ENCODE measurements around the gene CREB3L2.
"Not testable (repeated sequence)": the region's sequence is repeated elsewhere in the genome, so short reads cannot be mapped to it uniquely, and the experiment has no call there.

The CREB3L2 gene

GRCh38 chr7:137986252-137987017, 15.5 kb downstream of the CREB3L2 start:
- H3K4me3 ChIP-seq (ENCODE audit: low read depth, low read length): no peak overlapping the region
- TF ChIP-seq CTCF (IDR thresholded peaks at IDR 0.05; ENCODE audit: control insufficient read depth, extremely low read depth, insufficient read depth): no peak
- DNase-seq (ENCODE audit: low read depth): no peak

- no peak overlapping the region for H3K4me3 ChIP-seq (ENCODE audit: low read depth, low read length)
- no peak for TF ChIP-seq CTCF (IDR thresholded peaks at IDR 0.05; ENCODE audit: control insufficient read depth, extremely low read depth, insufficient read depth)
- DNase-seq (ENCODE audit: low read depth): no peak
Measured at GRCh38 chr7:137985897-137986251, 16.0 kb downstream of the CREB3L2 start.

- TF ChIP-seq CTCF (IDR thresholded peaks at IDR 0.05; ENCODE audit: control insufficient read depth, extremely low read depth, insufficient read depth): no peak
- H3K4me3 ChIP-seq (ENCODE audit: low read depth, low read length): no peak overlapping the region
- DNase-seq (ENCODE audit: low read depth): no peak
Measured at GRCh38 chr7:137985253-137985896, 16.5 kb downstream of the CREB3L2 start.

GRCh38 chr7:137984181-137985041, 17.5 kb downstream of the CREB3L2 start:
- no peak for TF ChIP-seq CTCF (IDR thresholded peaks at IDR 0.05; ENCODE audit: control insufficient read depth, extremely low read depth, insufficient read depth)
- DNase-seq (ENCODE audit: low read depth): no peak
- H3K4me3 ChIP-seq (ENCODE audit: low read depth, low read length): no peak overlapping the region

- DNase-seq (ENCODE audit: low read depth): no peak
- H3K4me3 ChIP-seq (ENCODE audit: low read depth, low read length): no peak overlapping the region
- no peak for TF ChIP-seq CTCF (IDR thresholded peaks at IDR 0.05; ENCODE audit: control insufficient read depth, extremely low read depth, insufficient read depth)
Measured at GRCh38 chr7:137983323-137984008, 18.4 kb downstream of the CREB3L2 start.

GRCh38 chr7:137982394-137982793, 19.5 kb downstream of the CREB3L2 start:
- DNase-seq (ENCODE audit: low read depth): not testable (repeated sequence)

GRCh38 chr7:137981668-137982067, 20.2 kb downstream of the CREB3L2 start:
- TF ChIP-seq CTCF (IDR thresholded peaks at IDR 0.05; ENCODE audit: control insufficient read depth, extremely low read depth, insufficient read depth): no peak
- no peak for DNase-seq (ENCODE audit: low read depth)
- no peak overlapping the region for H3K4me3 ChIP-seq (ENCODE audit: low read depth, low read length)

More at GRCh38 chr7:137982394-137982793, 19.5 kb downstream of the CREB3L2 start:
- H3K4me3 ChIP-seq (ENCODE audit: low read depth, low read length): not testable (repeated sequence)
